ENCODE results near the gene MAGI1.
"Not testable (repeated sequence)": the region's sequence is repeated elsewhere in the genome, so short reads cannot be mapped to it uniquely, and the experiment has no call there.

The MAGI1 gene

GRCh38 chr3:65619888-65620287 lies 418.8 kb downstream of the MAGI1 start:
- no peak for DNase-seq (ENCODE audit: extremely low spot score, insufficient read length, low read depth)
- FAIRE-seq: no peak

GRCh38 chr3:65619451-65619881 lies 419.3 kb downstream of the MAGI1 start:
- FAIRE-seq (no peak), DNase-seq (ENCODE audit: extremely low spot score, insufficient read length, low read depth) (no peak)

- FAIRE-seq (no peak), DNase-seq (ENCODE audit: extremely low spot score, insufficient read length, low read depth) (no peak)
Measured at GRCh38 chr3:65618599-65618998, 420.1 kb downstream of the MAGI1 start.

DNA sequence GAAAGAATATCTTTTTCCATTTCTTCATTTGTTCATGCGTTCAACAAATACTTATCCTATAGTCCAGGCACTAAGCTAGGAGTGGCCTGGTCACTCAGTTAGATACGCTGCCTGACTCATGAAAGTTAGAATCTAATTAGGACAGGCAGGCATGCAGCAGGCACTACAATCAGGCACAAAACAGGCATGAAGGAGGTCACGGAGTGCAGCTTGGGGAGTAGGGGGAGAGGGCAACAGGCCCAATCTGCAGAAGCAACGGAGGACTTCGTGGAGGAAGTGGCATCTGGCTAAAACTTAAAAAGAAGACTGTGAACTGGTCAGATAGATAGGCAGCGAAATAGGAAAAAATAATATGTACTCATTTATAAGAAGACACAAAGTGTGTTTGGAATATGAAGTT lies 420.9 kb downstream of the MAGI1 start:
- FAIRE-seq: no peak
- DNase-seq (ENCODE audit: extremely low spot score, insufficient read length, low read depth): no peak

DNA sequence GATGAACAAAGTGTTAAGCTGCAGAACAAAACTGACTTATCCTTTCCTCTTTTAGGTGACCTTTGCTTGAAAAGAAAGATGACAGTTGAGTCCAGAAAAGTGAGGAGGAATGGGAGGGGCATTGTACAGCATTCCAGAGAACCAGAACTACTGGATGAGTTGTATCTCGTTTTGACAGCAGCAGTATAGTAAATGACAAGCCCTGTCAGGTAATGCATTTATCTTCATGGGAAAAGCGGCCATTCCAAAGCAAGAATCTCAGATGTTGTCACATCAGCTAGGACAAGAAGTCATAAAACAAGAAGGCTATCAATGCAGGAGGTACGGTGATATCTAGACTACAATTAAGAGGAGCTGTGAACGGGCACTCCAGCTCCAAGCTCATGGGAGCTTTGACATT lies 421.5 kb downstream of the MAGI1 start:
- no peak for FAIRE-seq
- no peak for DNase-seq (ENCODE audit: extremely low spot score, insufficient read length, low read depth)

- FAIRE-seq: no peak
- no peak for DNase-seq (ENCODE audit: extremely low spot score, insufficient read length, low read depth)
Measured at GRCh38 chr3:65616563-65616962, 422.2 kb downstream of the MAGI1 start.

GRCh38 chr3:65615329-65615728 lies 423.4 kb downstream of the MAGI1 start:
- no peak for FAIRE-seq
- no peak for DNase-seq (ENCODE audit: extremely low spot score, insufficient read length, low read depth)

DNA sequence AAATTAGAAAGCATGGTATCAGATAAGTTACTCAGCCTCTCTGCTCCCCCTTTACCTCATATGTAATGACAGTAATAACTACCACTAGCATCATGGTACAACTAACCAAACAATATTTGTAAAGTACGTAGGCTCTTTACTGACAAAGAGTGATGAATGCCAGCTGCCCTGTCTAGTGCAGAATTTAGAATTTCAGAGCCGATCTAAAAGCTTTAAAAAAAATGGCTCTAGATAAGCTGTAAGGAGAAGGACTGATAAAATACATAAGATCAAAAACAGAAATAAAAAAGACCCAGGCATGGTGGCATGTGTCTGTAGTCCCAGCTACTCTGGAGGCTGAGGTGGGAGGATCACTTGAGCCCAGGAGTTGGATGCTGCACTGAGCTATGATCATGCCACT lies 424.1 kb downstream of the MAGI1 start:
- no peak for DNase-seq (ENCODE audit: extremely low spot score, insufficient read length, low read depth)
- FAIRE-seq: no peak

GRCh38 chr3:65607965-65608460 lies 430.7 kb downstream of the MAGI1 start:
- not testable (repeated sequence) for DNase-seq (ENCODE audit: extremely low spot score, insufficient read length, low read depth); FAIRE-seq

- no peak for DNase-seq (ENCODE audit: extremely low spot score, insufficient read length, low read depth)
- FAIRE-seq: no peak
Measured at GRCh38 chr3:65607101-65607500, 431.6 kb downstream of the MAGI1 start.

DNA sequence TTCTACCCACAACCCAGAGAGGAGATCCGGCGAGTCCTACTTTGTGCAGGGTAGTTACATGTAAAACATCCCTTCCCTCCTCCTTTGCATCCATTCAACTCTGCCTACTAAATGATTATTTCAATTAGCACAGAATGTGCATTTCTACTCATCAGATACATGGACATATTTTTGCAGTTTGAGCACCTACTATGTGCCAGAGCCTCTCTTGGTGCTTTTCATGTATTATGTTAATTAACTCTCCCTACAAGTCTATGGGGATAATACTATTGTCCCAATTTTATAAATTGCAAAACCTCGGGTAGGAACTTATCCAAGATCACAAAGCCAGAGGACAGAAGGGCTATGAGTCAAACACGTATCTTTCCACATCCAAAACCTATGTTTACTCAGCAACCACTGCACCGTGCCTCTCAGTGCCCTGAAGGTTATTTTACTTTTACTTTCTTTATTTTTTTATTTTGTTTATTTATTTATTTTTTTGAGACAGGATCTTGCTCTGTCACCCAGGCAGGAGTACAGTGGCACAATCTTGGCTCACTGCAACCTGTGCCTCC lies 432.8 kb downstream of the MAGI1 start:
- DNase-seq (ENCODE audit: extremely low spot score, insufficient read length, low read depth) (no peak), FAIRE-seq (no peak)

DNA sequence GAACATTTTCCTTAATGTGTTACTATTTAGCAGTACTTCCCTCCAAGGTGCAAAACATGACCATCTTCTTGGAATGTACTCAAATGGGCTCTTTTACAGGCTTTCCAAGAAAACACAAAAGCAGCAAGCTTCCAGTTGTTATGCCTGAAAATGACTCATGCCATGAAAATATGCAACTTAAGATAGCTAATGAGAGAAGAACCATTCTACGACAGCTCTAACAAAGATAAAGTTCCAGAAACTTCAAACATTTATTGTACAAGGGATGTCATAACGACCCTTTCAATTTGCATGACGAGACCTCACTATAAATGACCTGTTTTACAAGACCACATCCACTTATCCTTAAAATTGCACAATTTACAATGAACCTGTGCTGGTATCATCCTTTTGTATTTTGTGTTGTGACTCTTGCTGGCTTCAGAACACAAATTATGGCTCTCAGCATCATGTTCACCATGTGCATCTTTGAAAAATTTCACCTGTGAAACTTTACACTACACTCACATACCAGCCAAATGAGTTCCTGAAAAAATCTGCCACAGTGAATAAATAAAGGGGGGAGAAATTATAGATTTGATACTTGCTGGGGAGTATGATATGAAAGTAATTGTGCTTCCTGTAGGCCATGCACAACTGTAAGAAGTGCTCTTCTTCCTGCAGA lies 433.7 kb downstream of the MAGI1 start:
- FAIRE-seq: no peak
- no peak for DNase-seq (ENCODE audit: extremely low spot score, insufficient read length, low read depth)

DNA sequence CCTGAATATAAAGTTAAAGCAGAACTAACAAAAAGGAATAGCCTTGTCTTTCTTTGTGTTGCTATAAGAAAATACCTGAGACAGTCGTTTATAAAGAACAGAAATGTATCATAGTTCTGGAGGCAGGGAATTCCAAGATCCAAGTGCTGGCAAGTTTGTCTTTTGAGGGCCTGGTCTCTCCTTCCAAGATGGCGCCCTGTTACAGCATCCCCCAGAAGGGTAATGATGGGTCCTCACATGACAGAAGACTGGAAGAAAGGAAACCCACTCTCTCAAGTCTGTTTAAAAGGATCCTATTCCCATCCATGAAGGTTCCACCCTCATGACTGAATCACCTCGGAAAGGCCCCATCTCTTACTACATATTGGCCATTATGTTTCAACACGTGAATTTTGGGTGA lies 435.1 kb downstream of the MAGI1 start:
- no peak for DNase-seq (ENCODE audit: extremely low spot score, insufficient read length, low read depth)
- FAIRE-seq: no peak

GRCh38 chr3:65600888-65601287 lies 437.8 kb downstream of the MAGI1 start:
- DNase-seq (ENCODE audit: extremely low spot score, insufficient read length, low read depth): no peak
- FAIRE-seq: no peak

DNA sequence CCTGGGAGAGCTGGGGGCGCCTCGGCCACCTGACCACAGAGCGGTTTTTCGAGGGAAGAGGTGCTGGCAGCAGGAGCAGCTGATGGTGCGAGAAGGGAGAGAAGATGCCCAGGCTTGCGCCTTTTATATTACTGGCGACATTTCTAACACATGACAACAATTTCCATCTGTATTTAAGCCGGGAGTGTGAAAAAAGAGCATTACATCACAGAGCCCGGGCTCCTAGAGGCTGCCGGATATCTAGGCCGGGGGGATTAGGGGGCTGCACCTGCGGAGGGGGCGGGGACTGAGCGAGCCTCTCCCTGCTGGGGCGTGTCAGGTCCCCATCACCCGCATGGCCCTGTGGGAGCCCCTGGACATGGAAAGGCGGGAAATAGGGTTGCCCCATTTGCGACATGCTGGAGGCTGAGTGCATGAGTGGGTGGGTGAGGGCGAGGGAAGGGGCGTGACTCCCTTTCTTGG lies 440.7 kb downstream of the MAGI1 start:
- DNase-seq (ENCODE audit: extremely low spot score, insufficient read length, low read depth) (no peak), FAIRE-seq (no peak)

GRCh38 chr3:65597226-65597951 lies 441.3 kb downstream of the MAGI1 start:
- no peak for DNase-seq (ENCODE audit: extremely low spot score, insufficient read length, low read depth)
- no peak for FAIRE-seq

DNA sequence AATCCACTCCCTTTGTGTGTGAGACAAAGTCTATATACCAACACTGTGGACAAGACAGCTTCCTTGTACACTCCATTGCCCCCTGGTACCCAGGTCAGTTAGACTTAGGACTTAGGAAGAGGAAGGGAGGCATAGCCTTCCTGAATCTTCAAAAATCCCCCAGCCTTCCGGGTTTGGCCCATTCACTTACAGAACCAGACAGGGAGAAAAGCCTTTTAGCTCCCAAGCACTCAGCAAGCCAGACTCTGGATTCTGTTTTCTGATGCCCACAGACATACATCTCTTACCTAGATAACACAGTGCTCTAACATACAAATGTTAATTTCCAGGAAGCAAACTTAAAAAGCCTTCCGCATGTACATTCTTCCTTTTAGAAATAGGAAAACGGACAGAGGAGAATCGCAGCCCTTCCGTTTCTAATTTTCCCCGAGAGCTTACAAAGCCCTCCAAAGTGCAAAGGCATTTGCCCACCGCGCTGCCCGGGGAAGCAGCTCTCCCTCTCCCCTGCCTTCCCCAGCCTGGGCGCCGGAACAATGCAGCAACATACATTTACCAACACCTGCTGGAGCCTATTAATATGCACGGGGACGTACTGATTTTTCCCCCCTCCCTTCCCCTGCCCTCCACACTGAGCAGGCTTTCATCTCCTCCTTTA lies 442.0 kb downstream of the MAGI1 start:
- no peak for DNase-seq (ENCODE audit: extremely low spot score, insufficient read length, low read depth)
- FAIRE-seq: no peak

DNA sequence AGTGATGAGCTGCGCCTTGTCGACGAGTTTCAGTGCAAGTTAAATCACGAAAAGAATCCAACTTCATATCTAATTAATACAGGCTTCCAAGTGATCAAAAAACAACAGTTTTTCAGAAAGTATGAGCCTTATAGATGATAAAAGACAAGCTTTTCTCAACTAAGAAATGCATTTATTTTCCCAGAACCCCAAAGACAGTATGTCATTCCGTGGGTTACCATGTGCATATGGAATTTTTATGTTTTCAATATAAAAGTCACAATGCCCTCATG lies 442.8 kb downstream of the MAGI1 start:
- no peak for DNase-seq (ENCODE audit: extremely low spot score, insufficient read length, low read depth)
- no peak for FAIRE-seq

GRCh38 chr3:65595222-65596028 lies 443.3 kb downstream of the MAGI1 start:
- FAIRE-seq: no peak

More at GRCh38 chr3:65595222-65596028, 443.3 kb downstream of the MAGI1 start:
- DNase-seq (ENCODE audit: extremely low spot score, insufficient read length, low read depth): no peak
